AG10803 (cell line): ENCODE measurements around the gene CCHCR1.
A peak's percentile ranks its signal among the peaks of the same experiment; 100 is the strongest.

Source experiments
- DNase-seq: peaks from one replicate; pipeline ENCODE4 v3.0.0; 2010; ENCODE audit warnings: low read depth
- H3K4me3 ChIP-seq: 2 replicates; pipeline ENCODE4 v1.5.1; 2011; ENCODE audit warnings: mild to moderate bottlenecking, low read length, control low read depth
- TF ChIP-seq, protein P1 (sequence below): conservative IDR thresholded peaks from 2 replicates; pipeline ENCODE4 v1.5.1; 2011; ENCODE audit warnings: mild to moderate bottlenecking, low read length, control low read depth, inconsistent platforms

Gene CCHCR1

DNA sequence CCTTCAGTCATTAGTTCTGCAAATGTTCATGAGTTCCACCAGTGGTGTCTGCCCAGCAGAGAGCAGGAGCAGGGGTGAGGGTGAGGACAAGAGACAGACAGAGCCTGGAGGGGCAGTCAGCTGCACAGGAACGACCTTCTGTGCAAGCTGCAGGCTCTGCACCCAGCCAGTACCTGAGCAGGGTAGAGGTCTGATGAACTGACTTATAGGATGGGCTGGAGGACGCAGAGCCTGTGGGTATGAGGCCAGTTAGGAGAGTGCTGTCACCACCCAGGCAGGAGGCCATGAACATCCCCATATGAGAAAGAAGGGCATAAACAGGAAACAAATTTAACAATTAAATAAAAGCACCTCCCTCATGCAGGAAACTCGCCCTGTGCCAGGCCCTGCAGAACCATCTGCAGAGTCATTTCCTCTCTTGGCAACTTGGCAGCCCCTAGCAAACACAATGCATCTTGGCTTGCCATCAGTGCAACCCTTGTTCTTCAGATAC is 63.2 kb downstream of the CCHCR1 start:
- no peak overlapping the region for H3K4me3 ChIP-seq
- TF ChIP-seq, protein P1, sequence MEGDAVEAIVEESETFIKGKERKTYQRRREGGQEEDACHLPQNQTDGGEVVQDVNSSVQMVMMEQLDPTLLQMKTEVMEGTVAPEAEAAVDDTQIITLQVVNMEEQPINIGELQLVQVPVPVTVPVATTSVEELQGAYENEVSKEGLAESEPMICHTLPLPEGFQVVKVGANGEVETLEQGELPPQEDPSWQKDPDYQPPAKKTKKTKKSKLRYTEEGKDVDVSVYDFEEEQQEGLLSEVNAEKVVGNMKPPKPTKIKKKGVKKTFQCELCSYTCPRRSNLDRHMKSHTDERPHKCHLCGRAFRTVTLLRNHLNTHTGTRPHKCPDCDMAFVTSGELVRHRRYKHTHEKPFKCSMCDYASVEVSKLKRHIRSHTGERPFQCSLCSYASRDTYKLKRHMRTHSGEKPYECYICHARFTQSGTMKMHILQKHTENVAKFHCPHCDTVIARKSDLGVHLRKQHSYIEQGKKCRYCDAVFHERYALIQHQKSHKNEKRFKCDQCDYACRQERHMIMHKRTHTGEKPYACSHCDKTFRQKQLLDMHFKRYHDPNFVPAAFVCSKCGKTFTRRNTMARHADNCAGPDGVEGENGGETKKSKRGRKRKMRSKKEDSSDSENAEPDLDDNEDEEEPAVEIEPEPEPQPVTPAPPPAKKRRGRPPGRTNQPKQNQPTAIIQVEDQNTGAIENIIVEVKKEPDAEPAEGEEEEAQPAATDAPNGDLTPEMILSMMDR: no peak
- DNase-seq: peak; percentile 17

DNA sequence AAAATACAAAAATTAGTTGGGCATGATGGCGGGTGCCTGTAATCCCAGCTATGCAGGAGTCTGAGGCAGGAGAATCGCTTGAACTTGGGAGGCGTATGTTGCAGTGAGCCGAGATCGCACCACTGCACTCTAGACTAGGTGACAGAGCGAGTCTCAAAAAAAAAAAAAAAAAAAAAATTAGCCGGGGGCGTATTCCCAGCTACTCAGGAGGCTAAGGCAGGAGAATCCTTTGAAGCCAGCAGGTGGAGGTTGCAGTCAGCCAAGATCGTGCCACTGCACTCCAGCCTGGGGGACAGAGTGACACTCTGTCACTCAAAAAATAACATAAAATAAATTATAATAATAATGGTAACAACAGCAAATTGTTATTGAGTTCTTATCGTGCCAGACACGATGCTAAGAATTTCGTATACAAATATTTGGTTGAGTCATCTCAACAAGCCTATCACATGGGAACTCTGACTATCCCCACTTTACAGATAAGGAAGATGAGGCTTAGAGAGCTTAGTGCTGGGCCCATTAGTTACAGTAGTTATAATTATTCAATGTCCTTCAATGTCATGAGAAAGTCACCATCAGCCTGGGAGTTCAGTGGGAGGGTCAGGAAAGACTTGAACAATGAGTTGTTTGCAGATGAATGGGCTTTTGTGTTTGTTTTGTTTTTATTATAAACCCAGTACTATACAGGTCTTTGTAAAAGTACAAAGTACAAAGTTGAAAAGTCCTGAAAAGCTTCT is 64.7 kb downstream of the CCHCR1 start:
- H3K4me3 ChIP-seq: no peak overlapping the region
- TF ChIP-seq, protein P1: no peak
- no peak for DNase-seq
